DMS 273 treated with DMSO at 0.1 percent for 48 hours (cell line): Measurements from ENCODE around the gene COPZ2.
"Not testable (repeated sequence)": the region's sequence is repeated elsewhere in the genome, so short reads cannot be mapped to it uniquely, and the experiment has no call there.

Source experiments
- DNase-seq: peaks from one replicate; lab custom pipeline; 2025; lab: John Stamatoyannopoulos, UW

COPZ2 gene

GRCh38 chr17:48037036-48037837, at the start of gene COPZ2:
COPZ2 (minus strand) TSS chr17:48037797; CDS start chr17:48037777, 20 bp downstream.
- no peak for DNase-seq

- DNase-seq, result no peak
Measured at GRCh38 chr17:48084932-48085331, 47.3 kb upstream of the COPZ2 start.

GRCh38 chr17:48081858-48082257, 44.3 kb upstream of the COPZ2 start:
- DNase-seq, result no peak

GRCh38 chr17:48077152-48077551, 39.6 kb upstream of the COPZ2 start:
- DNase-seq, result not testable (repeated sequence)

- peak; percentile 26 for DNase-seq
Measured at GRCh38 chr17:48074322-48075081, 36.9 kb upstream of the COPZ2 start.

- DNase-seq, result not testable (repeated sequence)
Measured at GRCh38 chr17:48073566-48074094, 36.0 kb upstream of the COPZ2 start.

GRCh38 chr17:48072811-48073210, 35.2 kb upstream of the COPZ2 start:
- DNase-seq, result not testable (repeated sequence)

GRCh38 chr17:48071654-48072053, 34.1 kb upstream of the COPZ2 start:
- no peak for DNase-seq

GRCh38 chr17:48070195-48070594, 32.6 kb upstream of the COPZ2 start:
- no peak for DNase-seq

- DNase-seq, result no peak
Measured at GRCh38 chr17:48068491-48068961, 30.9 kb upstream of the COPZ2 start.

- DNase-seq, result not testable (repeated sequence)
Measured at GRCh38 chr17:48067808-48068207, 30.2 kb upstream of the COPZ2 start.

GRCh38 chr17:48067245-48067644, 29.6 kb upstream of the COPZ2 start:
- no peak for DNase-seq

- DNase-seq, result no peak
Measured at GRCh38 chr17:48066656-48067055, 29.1 kb upstream of the COPZ2 start.

GRCh38 chr17:48066192-48066591, 28.6 kb upstream of the COPZ2 start:
- no peak for DNase-seq

GRCh38 chr17:48064638-48065037, 27.0 kb upstream of the COPZ2 start:
- DNase-seq, result no peak

- DNase-seq, result no peak
Measured at GRCh38 chr17:48062273-48062672, 24.7 kb upstream of the COPZ2 start.

GRCh38 chr17:48060249-48060648, 22.7 kb upstream of the COPZ2 start:
- DNase-seq, result no peak

GRCh38 chr17:48059125-48059668, 21.6 kb upstream of the COPZ2 start:
- no peak for DNase-seq

- no peak for DNase-seq
Measured at GRCh38 chr17:48058393-48059124, 21.0 kb upstream of the COPZ2 start.

GRCh38 chr17:48057626-48058025, 20.0 kb upstream of the COPZ2 start:
- no peak for DNase-seq

- no peak for DNase-seq
Measured at GRCh38 chr17:48056879-48057278, 19.3 kb upstream of the COPZ2 start.

GRCh38 chr17:48056246-48056745, 18.7 kb upstream of the COPZ2 start:
- DNase-seq, result no peak
